ENCODE data around the gene CCDC66.
"Not testable (repeated sequence)": the region's sequence is repeated elsewhere in the genome, so short reads cannot be mapped to it uniquely, and the experiment has no call there.

The CCDC66 gene

GRCh38 chr3:56556908-56557830 lies at the start of gene CCDC66:
Gene CCDC66, plus strand, starts transcription at chr3:56557175. Its CDS starts 68 bp downstream, at chr3:56557243.
- DNase-seq: peak; percentile 90

- DNase-seq: no peak
Observed at GRCh38 chr3:56519641-56520040, 37.3 kb upstream of the CCDC66 start.

GRCh38 chr3:56522374-56522773 lies 34.6 kb upstream of the CCDC66 start:
- no peak for DNase-seq

- DNase-seq: no peak
Observed at GRCh38 chr3:56525291-56525690, 31.7 kb upstream of the CCDC66 start.

- peak; percentile 62 for DNase-seq
Observed at GRCh38 chr3:56536735-56537134, 20.2 kb upstream of the CCDC66 start.

GRCh38 chr3:56547486-56547885 lies 9.5 kb upstream of the CCDC66 start:
- DNase-seq: peak; percentile 21

GRCh38 chr3:56557831-56558170 lies 826 bp downstream of the CCDC66 start:
- DNase-seq: no peak

- no peak for DNase-seq
Observed at GRCh38 chr3:56573501-56573900, 16.5 kb downstream of the CCDC66 start.

GRCh38 chr3:56581941-56582340 lies 25.0 kb downstream of the CCDC66 start:
- DNase-seq: not testable (repeated sequence)

GRCh38 chr3:56584275-56584674 lies 27.3 kb downstream of the CCDC66 start:
- not testable (repeated sequence) for DNase-seq

GRCh38 chr3:56590814-56591213 lies 33.8 kb downstream of the CCDC66 start:
- DNase-seq: no peak

- DNase-seq: no peak
Observed at GRCh38 chr3:56591262-56591661, 34.3 kb downstream of the CCDC66 start.

GRCh38 chr3:56593455-56594158 lies 36.6 kb downstream of the CCDC66 start:
- DNase-seq: no peak

GRCh38 chr3:56595975-56596840 lies 39.2 kb downstream of the CCDC66 start:
- no peak for DNase-seq

GRCh38 chr3:56608479-56608878 lies 51.5 kb downstream of the CCDC66 start:
- not testable (repeated sequence) for DNase-seq

- DNase-seq: no peak
Observed at GRCh38 chr3:56610669-56611335, 53.8 kb downstream of the CCDC66 start.

GRCh38 chr3:56611364-56611763 lies 54.4 kb downstream of the CCDC66 start:
- no peak for DNase-seq

GRCh38 chr3:56612146-56612545 lies 55.2 kb downstream of the CCDC66 start:
- DNase-seq: no peak

- DNase-seq: no peak
Observed at GRCh38 chr3:56613016-56613415, 56.0 kb downstream of the CCDC66 start.

- no peak for DNase-seq
Observed at GRCh38 chr3:56616478-56617006, 59.6 kb downstream of the CCDC66 start.

- DNase-seq: no peak
Observed at GRCh38 chr3:56620371-56620770, 63.4 kb downstream of the CCDC66 start.

GRCh38 chr3:56621681-56622080 lies 64.7 kb downstream of the CCDC66 start:
- no peak for DNase-seq

Data from NCI-H69 (cell line).